Type B pancreatic cell (in vitro differentiated cells): Measurements from ENCODE around the gene KIF3B. TPM values are rescaled to one million over a fixed set of nuclear protein-coding genes. Genes with fewer than 3 reads are reported as not detected.
"Not testable (repeated sequence)": the region's sequence is repeated elsewhere in the genome, so short reads cannot be mapped to it uniquely, and the experiment has no call there.

ENCODE experiments used
- DNase-seq: peaks from one replicate; pipeline ENCODE4 v3.0.0; 2021; ENCODE audit warnings: mixed read lengths; ENCODE audit not compliant: unreplicated experiment; ENCODE audit errors: extremely low spot score
- H3K27ac Mint-ChIP-seq: 2 replicates; pipeline ENCODE4 v1.8.0; 2021; ENCODE audit warnings: mild to moderate bottlenecking, mixed read lengths
- H3K27me3 Mint-ChIP-seq: 2 replicates; pipeline ENCODE4 v1.8.0; 2021; ENCODE audit warnings: mixed read lengths
- H3K36me3 Mint-ChIP-seq: 2 replicates; pipeline ENCODE4 v1.8.0; 2021; ENCODE audit warnings: mixed read lengths
- H3K4me1 Mint-ChIP-seq: one replicate; pipeline ENCODE4 v1.8.0; 2021; ENCODE audit warnings: mixed read lengths; ENCODE audit not compliant: unreplicated experiment
- H3K4me3 Mint-ChIP-seq: 2 replicates; pipeline ENCODE4 v1.8.0; 2021; ENCODE audit warnings: mild to moderate bottlenecking, mixed read lengths
- H3K9me3 Mint-ChIP-seq: 2 replicates; pipeline ENCODE4 v1.8.0; 2021; ENCODE audit warnings: mixed read lengths
- total RNA-seq: library from RNA; stranded (reverse); gene quantifications from 2 replicates; pipeline ENCODE4 v1.2.1, GENCODE V29; 2021; ENCODE audit warnings: low replicate concordance
- TF ChIP-seq, protein P1 (sequence below): fragments of 200-600 bp; sonication (generic); conservative IDR thresholded peaks from 2 replicates; pipeline ENCODE4 v1.5.0; 2021; ENCODE audit warnings: antibody characterized with exemption, mild to moderate bottlenecking

KIF3B gene
- total RNA-seq, 1 donor from 2014 or later = 41.2 TPM

DNA sequence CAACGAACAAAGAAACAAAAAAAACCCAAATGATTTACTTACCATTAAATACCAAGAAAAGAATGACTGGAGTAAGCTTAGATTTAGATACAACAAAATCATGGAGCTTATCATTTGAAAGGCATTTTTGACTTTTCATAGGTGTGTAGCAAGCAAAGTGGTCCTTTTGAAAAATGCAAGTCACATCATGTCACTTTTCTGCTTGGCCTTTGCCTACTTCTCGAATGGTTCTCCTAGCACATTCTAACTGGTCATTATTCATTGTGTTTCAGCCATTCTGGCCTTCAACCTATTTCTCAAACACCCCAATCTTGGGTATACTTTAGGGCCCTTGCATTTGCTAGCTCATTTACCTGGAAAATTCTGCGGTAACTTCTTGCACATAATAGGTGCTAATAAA, 103.3 kb downstream of the KIF3B start:
- H3K36me3 Mint-ChIP-seq = peaks cover 18% of the 10 kb centered on the region
- H3K4me1 Mint-ChIP-seq = peaks cover 18% of the 10 kb centered on the region
- no peaks in the 10 kb centered on the region for H3K9me3 Mint-ChIP-seq
- H3K4me3 Mint-ChIP-seq = no peak overlapping the region
- TF ChIP-seq, protein P1, sequence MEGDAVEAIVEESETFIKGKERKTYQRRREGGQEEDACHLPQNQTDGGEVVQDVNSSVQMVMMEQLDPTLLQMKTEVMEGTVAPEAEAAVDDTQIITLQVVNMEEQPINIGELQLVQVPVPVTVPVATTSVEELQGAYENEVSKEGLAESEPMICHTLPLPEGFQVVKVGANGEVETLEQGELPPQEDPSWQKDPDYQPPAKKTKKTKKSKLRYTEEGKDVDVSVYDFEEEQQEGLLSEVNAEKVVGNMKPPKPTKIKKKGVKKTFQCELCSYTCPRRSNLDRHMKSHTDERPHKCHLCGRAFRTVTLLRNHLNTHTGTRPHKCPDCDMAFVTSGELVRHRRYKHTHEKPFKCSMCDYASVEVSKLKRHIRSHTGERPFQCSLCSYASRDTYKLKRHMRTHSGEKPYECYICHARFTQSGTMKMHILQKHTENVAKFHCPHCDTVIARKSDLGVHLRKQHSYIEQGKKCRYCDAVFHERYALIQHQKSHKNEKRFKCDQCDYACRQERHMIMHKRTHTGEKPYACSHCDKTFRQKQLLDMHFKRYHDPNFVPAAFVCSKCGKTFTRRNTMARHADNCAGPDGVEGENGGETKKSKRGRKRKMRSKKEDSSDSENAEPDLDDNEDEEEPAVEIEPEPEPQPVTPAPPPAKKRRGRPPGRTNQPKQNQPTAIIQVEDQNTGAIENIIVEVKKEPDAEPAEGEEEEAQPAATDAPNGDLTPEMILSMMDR = no peak
- H3K27ac Mint-ChIP-seq = no peak overlapping the region
- DNase-seq = no peak
- H3K27me3 Mint-ChIP-seq = no peaks in the 10 kb centered on the region

DNA sequence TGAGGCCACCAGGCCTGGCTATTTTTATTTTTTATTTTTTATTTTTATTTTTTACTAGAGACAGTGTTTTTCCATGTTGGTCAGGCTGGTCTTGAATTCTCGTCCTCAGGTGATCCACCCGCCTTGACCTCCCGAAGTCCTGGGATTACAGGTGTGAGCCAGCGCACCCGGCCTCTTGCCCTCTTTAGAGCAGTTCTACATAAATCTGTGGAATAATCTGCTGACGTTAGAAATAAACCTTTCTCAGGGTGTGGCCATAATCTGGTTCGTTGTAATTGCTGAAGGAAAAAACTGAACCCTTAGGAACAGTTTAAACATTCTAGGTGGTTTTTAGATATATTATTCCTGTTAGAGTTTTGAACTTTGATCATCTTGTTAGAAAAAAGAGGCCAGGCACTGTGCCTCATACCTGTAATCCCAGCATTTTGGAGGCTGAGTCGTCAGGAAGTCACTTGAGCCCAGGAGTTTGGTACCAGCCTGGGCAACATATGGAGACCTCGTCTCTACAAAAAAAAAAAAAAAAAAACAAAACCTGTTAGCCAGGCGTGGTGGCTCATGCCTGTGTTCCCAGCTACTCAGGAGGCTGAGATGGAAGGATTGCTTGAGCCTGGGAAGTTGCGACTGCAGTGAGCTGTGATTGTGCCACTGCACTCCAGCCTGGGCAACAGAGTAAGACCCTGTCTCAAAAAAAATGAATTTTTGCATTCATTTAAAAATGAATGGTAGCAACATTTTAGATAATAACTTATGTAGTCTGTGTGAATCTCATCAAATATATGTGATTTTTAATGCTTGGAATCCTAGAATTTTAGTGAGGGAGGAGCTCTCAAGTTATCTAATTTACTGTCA, 104.9 kb downstream of the KIF3B start:
- Mint-ChIP-seq H3K36me3 (peaks cover 16% of the 10 kb centered on the region), H3K27me3 (no peaks in the 10 kb centered on the region), H3K4me3 (no peak overlapping the region), H3K9me3 (no peaks in the 10 kb centered on the region), H3K4me1 (peaks cover 21% of the 10 kb centered on the region), H3K27ac (no peak overlapping the region)
- TF ChIP-seq, protein P1 = no peak
- no peak for DNase-seq

DNA sequence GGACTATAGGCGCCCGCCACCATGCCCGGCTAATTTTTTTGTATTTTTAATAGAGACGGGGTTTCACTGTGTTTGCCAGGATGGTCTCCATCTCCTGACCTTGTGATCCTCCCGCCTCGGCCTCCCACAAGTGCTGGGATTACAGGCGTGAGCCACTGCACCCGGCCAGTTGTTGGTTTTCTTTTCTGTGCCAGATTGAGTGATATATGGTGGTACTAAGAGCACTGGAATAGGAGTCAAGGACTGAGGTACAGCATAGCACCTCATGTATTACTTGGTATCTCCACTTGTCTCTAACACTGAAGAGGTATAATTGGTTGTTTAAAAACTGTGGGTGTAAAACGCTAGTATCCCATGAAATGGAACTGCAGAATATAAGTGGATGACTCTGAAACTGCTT, 106.0 kb downstream of the KIF3B start:
- not testable (repeated sequence) for H3K9me3 Mint-ChIP-seq, DNase-seq, H3K27me3 Mint-ChIP-seq, H3K27ac Mint-ChIP-seq, H3K4me3 Mint-ChIP-seq
- Mint-ChIP-seq H3K4me1 (peaks cover 21% of the 10 kb centered on the region), H3K36me3 (peaks cover 14% of the 10 kb centered on the region)

Other genes starting within 250 kb of the KIF3B start
- gene HCK, start 225.4 kb upstream of the KIF3B start, total RNA-seq = not detected in 2 replicates
- 99.4 and 108 TPM in 2 replicates for gene TM9SF4, start 167.9 kb upstream of the KIF3B start, total RNA-seq
- 52.1 and 52.7 TPM in 2 replicates for gene PLAGL2, start 69.9 kb upstream of the KIF3B start, total RNA-seq
- gene POFUT1, start 69.8 kb upstream of the KIF3B start, total RNA-seq = 48.9 and 55.8 TPM in 2 replicates
- gene ASXL1, start 80.7 kb downstream of the KIF3B start, total RNA-seq = 94.4 and 157 TPM in 2 replicates